Measurements from ENCODE around the gene JAKMIP2.

- no peak for TF ChIP-seq CTCF (IDR thresholded peaks at IDR 0.05; ENCODE audit: insufficient read depth, low read length)
- TF ChIP-seq POLR2AphosphoS5 (IDR thresholded peaks at IDR 0.05; ENCODE audit: low read depth): no peak
- no peak for TF ChIP-seq REST (IDR thresholded peaks at IDR 0.05; ENCODE audit: insufficient replicate concordance, low read depth)
- TF ChIP-seq GABPA (IDR thresholded peaks at IDR 0.05; ENCODE audit: low read depth): no peak
Observed at GRCh38 chr5:147547730-147548129, 234.8 kb downstream of the JAKMIP2 start.

Data from HL-60 (cell line).